HL-60/S4 treated with phorbol 12-myristate 13-acetate at 8.2 ng/mL for 4 days and 3 days (cell line): Measurements from ENCODE around the gene DNMT3A.

ENCODE experiments used
- in situ Hi-C: fragments of 300-500 bp; cut with MboI; formaldehyde crosslinking; loops from 2 replicates; pipeline ENCODE4 v1.15.0; 2022; ENCODE audit warnings: low sequenced_read_pairs

DNMT3A gene

GRCh38 chr2:25328152-25329085, 13.3 kb downstream of the DNMT3A start:
- in situ Hi-C loops = no loop called here

GRCh38 chr2:25326326-25327013, 15.3 kb downstream of the DNMT3A start:
- in situ Hi-C loops = no loop called here

- in situ Hi-C loops = no loop called here
Measured at GRCh38 chr2:25324905-25325592, 16.7 kb downstream of the DNMT3A start.

GRCh38 chr2:25324251-25324650, 17.5 kb downstream of the DNMT3A start:
- in situ Hi-C loops = no loop called here

- in situ Hi-C loops = no loop called here
Measured at GRCh38 chr2:25323610-25324189, 18.0 kb downstream of the DNMT3A start.

GRCh38 chr2:25323042-25323514, 18.6 kb downstream of the DNMT3A start:
- in situ Hi-C loops = no loop called here

GRCh38 chr2:25322312-25322711, 19.4 kb downstream of the DNMT3A start:
- in situ Hi-C loops = no loop called here

- in situ Hi-C loops = no loop called here
Measured at GRCh38 chr2:25320077-25320476, 21.6 kb downstream of the DNMT3A start.

- in situ Hi-C loops = no loop called here
Measured at GRCh38 chr2:25316101-25316500, 25.6 kb downstream of the DNMT3A start.

- in situ Hi-C loops = no loop called here
Measured at GRCh38 chr2:25315316-25315680, 26.4 kb downstream of the DNMT3A start.

GRCh38 chr2:25314514-25315315, 27.0 kb downstream of the DNMT3A start:
- in situ Hi-C loops = no loop called here

- in situ Hi-C loops = no loop called here
Measured at GRCh38 chr2:25313711-25314513, 27.8 kb downstream of the DNMT3A start.

- in situ Hi-C loops = no loop called here
Measured at GRCh38 chr2:25312958-25313710, 28.6 kb downstream of the DNMT3A start.

- in situ Hi-C loops = no loop called here
Measured at GRCh38 chr2:25311865-25312575, 29.7 kb downstream of the DNMT3A start.

GRCh38 chr2:25310965-25311864, 30.5 kb downstream of the DNMT3A start:
- in situ Hi-C loops = no loop called here

GRCh38 chr2:25310709-25310964, 31.1 kb downstream of the DNMT3A start:
- in situ Hi-C loops = no loop called here

- in situ Hi-C loops = loop anchor here (10.0 kb wide), 1 partner anchor 45 kb away; no protein-coding TSS in a partner anchor
Measured at GRCh38 chr2:25309402-25309801, 32.3 kb downstream of the DNMT3A start.
